Natural killer cell (primary cell): ENCODE results near the gene P2RY2. TPM values are rescaled to one million over a fixed set of nuclear protein-coding genes. Genes with fewer than 3 reads are reported as not detected.

ENCODE experiments used
- ATAC-seq, 3 donors: fragments of 150-1000 bp in 2 of 3; fragments of 200-7000 bp in 1 of 3; cut with Tn5 transposase; 1 replicate in 1 of 3; 2 replicates in 2 of 3; pipeline ENCODE4 v1.10.0; 2021; ENCODE audit warnings: mild to moderate bottlenecking in 2 of 3, moderate library complexity in 2 of 3
- DNase-seq, 2 donors: peaks; one replicate each; pipeline versions ENCODE4 v3.0.0 to v3.0.0-alpha.2; 2013 to 2021; ENCODE audit warnings: mixed read lengths in 1 of 2
- H3K27ac ChIP-seq: one replicate; pipeline ENCODE4 v1.5.1; 2013; ENCODE audit warnings: mild to moderate bottlenecking, low read length
- H3K27me3 ChIP-seq: one replicate; pipeline ENCODE4 v1.6.1; 2013; ENCODE audit warnings: low read length; ENCODE audit not compliant: control insufficient read depth, insufficient read depth
- H3K36me3 ChIP-seq: one replicate; pipeline ENCODE4 v1.6.1; 2013; ENCODE audit warnings: low read length; ENCODE audit not compliant: control insufficient read depth, insufficient read depth
- H3K4me1 ChIP-seq: one replicate; pipeline ENCODE4 v1.6.1; 2013; ENCODE audit warnings: low read length; ENCODE audit not compliant: control insufficient read depth, insufficient read depth
- H3K4me3 ChIP-seq: one replicate; pipeline ENCODE4 v1.5.1; 2013; ENCODE audit warnings: low read length
- H3K9me3 ChIP-seq: one replicate; pipeline ENCODE4 v1.6.1; 2013; ENCODE audit warnings: low read length; ENCODE audit not compliant: control insufficient read depth, insufficient read depth
- H3K27ac Mint-ChIP-seq, 2 donors: one replicate each; pipeline ENCODE4 v1.8.0; 2022; ENCODE audit warnings: mild to moderate bottlenecking in 2 of 2, mixed read lengths in 2 of 2, moderate library complexity in 1 of 2
- H3K27me3 Mint-ChIP-seq, 2 donors: one replicate each; pipeline ENCODE4 v1.8.0; 2022; ENCODE audit warnings: low read depth in 2 of 2, mixed read lengths in 2 of 2
- H3K36me3 Mint-ChIP-seq: one replicate; pipeline ENCODE4 v1.8.0; 2022; ENCODE audit warnings: mixed read lengths
- H3K4me1 Mint-ChIP-seq, 2 donors: one replicate each; pipeline ENCODE4 v1.8.0; 2022; ENCODE audit warnings: mixed read lengths in 2 of 2
- H3K4me3 Mint-ChIP-seq: one replicate; pipeline ENCODE4 v1.8.0; 2022; ENCODE audit warnings: mild to moderate bottlenecking, moderate library complexity, mixed read lengths
- H3K9me3 Mint-ChIP-seq, 2 donors: one replicate each; pipeline ENCODE4 v1.8.0; 2022; ENCODE audit warnings: mixed read lengths in 2 of 2
- CTCF ChIP-seq: fragments of 200-600 bp; IDR thresholded peaks from one replicate; pipeline ENCODE4 v1.8.0; 2022; ENCODE audit warnings: antibody characterized with exemption
- WGBS: methylation state at CpG from one replicate; pipeline ENCODE4 v1.1.7; 2013; ENCODE audit warnings: missing lambda C conversion rate; ENCODE audit not compliant: insufficient coverage; 5-methylcytosine and 5-hydroxymethylcytosine counted together
- intact Hi-C: fragments of 100-400 bp; cut with micrococcal nuclease; formaldehyde crosslinking; loops from one replicate; pipeline ENCODE4 v1.14.2; 2022
- total RNA-seq, 4 donors: library from RNA; stranded (reverse); fragments of 120-200 nt in 1 of 4; gene quantifications; one replicate each; pipeline versions ENCODE4 v1.2.3 to v1.2.4, GENCODE V29; 2013 to 2022

The P2RY2 gene
- total RNA-seq, 3 donors from 2014 or later (not counting 1 experiment from before 2014, with no cell fraction given) = 0.27 to 1.0 (median 0.90) TPM

- H3K4me3 Mint-ChIP-seq = no peak overlapping the region
- Histone ChIP-seq H3K36me3 (no peaks in the 10 kb centered on the region), H3K4me3 (no peak overlapping the region), H3K4me1 (peaks cover 8% of the 10 kb centered on the region), H3K27ac (no peak overlapping the region), H3K27me3 (no peaks in the 10 kb centered on the region), H3K9me3 (no peaks in the 10 kb centered on the region)
- DNase-seq = no peak
- H3K9me3 Mint-ChIP-seq = no peaks in the 10 kb centered on the region
- H3K27me3 Mint-ChIP-seq = peaks cover 0 to 3% of the 10 kb centered on the region in 2 donors
- TF ChIP-seq CTCF = no peak
- H3K4me1 Mint-ChIP-seq = peaks cover 0 to 6% of the 10 kb centered on the region in 2 donors
- intact Hi-C loops = loop anchor here (2.0 kb wide), 1 partner anchor 58 kb away; no protein-coding TSS in a partner anchor
- no peaks in the 10 kb centered on the region for H3K36me3 Mint-ChIP-seq
- ATAC-seq = no peak
- H3K27ac Mint-ChIP-seq = no peak overlapping the region
- 85% methylated on average over 8 of the region's 8 CpGs for WGBS
These were observed 25.0 kb downstream of the P2RY2 start for GRCh38 chr11:73243093-73243485.

- H3K27me3 ChIP-seq = no peaks in the 10 kb centered on the region
- intact Hi-C loops = no loop called here
- no peak overlapping the region for H3K4me3 ChIP-seq
- TF ChIP-seq CTCF = no peak
- WGBS = 87% methylated on average over 4 of the region's 4 CpGs
- no peak overlapping the region for H3K27ac Mint-ChIP-seq
- peaks cover 0 to 3% of the 10 kb centered on the region in 2 donors for H3K27me3 Mint-ChIP-seq
- H3K9me3 Mint-ChIP-seq = no peaks in the 10 kb centered on the region
- no peaks in the 10 kb centered on the region for H3K36me3 Mint-ChIP-seq
- H3K4me1 Mint-ChIP-seq = peaks cover 0 to 6% of the 10 kb centered on the region in 2 donors
- peaks cover 8% of the 10 kb centered on the region for H3K4me1 ChIP-seq
- H3K9me3 ChIP-seq = no peaks in the 10 kb centered on the region
- H3K27ac ChIP-seq = no peak overlapping the region
- DNase-seq (no peak), ATAC-seq (no peak)
- no peak overlapping the region for H3K4me3 Mint-ChIP-seq
- no peaks in the 10 kb centered on the region for H3K36me3 ChIP-seq
These were observed 26.6 kb downstream of the P2RY2 start for GRCh38 chr11:73244589-73245240.

- no peaks in the 10 kb centered on the region for H3K27me3 ChIP-seq
- intact Hi-C loops = no loop called here
- peaks cover 0 to 6% of the 10 kb centered on the region in 2 donors for H3K4me1 Mint-ChIP-seq
- H3K27ac Mint-ChIP-seq = no peak overlapping the region
- H3K4me1 ChIP-seq = peaks cover 8% of the 10 kb centered on the region
- no peak overlapping the region for H3K27ac ChIP-seq
- H3K36me3 ChIP-seq = no peaks in the 10 kb centered on the region
- TF ChIP-seq CTCF = no peak
- no peaks in the 10 kb centered on the region for H3K36me3 Mint-ChIP-seq
- 88% methylated on average over 6 of the region's 6 CpGs for WGBS
- no peaks in the 10 kb centered on the region for H3K27me3 Mint-ChIP-seq
- no peak overlapping the region for H3K4me3 ChIP-seq
- no peak overlapping the region for H3K4me3 Mint-ChIP-seq
- no peaks in the 10 kb centered on the region for H3K9me3 Mint-ChIP-seq
- no peak for DNase-seq
- no peak for ATAC-seq
- no peaks in the 10 kb centered on the region for H3K9me3 ChIP-seq
These were observed 27.4 kb downstream of the P2RY2 start for GRCh38 chr11:73245461-73245860.

GRCh38 chr11:73246303-73246702 is 28.2 kb downstream of the P2RY2 start:
- intact Hi-C loops = no loop called here
- no peaks in the 10 kb centered on the region for H3K27me3 ChIP-seq
- H3K4me1 ChIP-seq = peaks cover 8% of the 10 kb centered on the region
- no peaks in the 10 kb centered on the region for H3K36me3 ChIP-seq
- H3K9me3 Mint-ChIP-seq = no peaks in the 10 kb centered on the region
- no peak overlapping the region for H3K27ac Mint-ChIP-seq
- 95% methylated on average over 1 of the region's 2 CpGs for WGBS
- peaks cover 0 to 6% of the 10 kb centered on the region in 2 donors for H3K4me1 Mint-ChIP-seq
- ATAC-seq (no peak), DNase-seq (no peak)
- H3K27me3 Mint-ChIP-seq = no peaks in the 10 kb centered on the region
- H3K9me3 ChIP-seq = no peaks in the 10 kb centered on the region
- no peaks in the 10 kb centered on the region for H3K36me3 Mint-ChIP-seq
- no peak for TF ChIP-seq CTCF
- no peak overlapping the region for H3K27ac ChIP-seq
- H3K4me3 ChIP-seq = no peak overlapping the region
- H3K4me3 Mint-ChIP-seq = no peak overlapping the region
